Esophagus squamous epithelium (tissue), 4 donors: ENCODE results near the gene TDRD12.

Source experiments
- POLR2A ChIP-seq, 4 donors: fragments of 450-650 bp; IDR thresholded peaks; one replicate each; pipeline ENCODE4 v1.6.1; 2017; ENCODE audit warnings: antibody characterized with exemption in 4 of 4, mild to moderate bottlenecking in 4 of 4, moderate library complexity in 3 of 4
- TF ChIP-seq, protein P1 (sequence below), 6 experiments: fragments of 450-650 bp in 4 of 6; fragments of 200-600 bp in 2 of 6; sonication (generic) in 2 of 6; IDR thresholded peaks; one replicate each; pipeline ENCODE4 v1.5.1; 2016 to 2019; ENCODE audit warnings: antibody characterized with exemption in 6 of 6, mild to moderate bottlenecking in 4 of 6, moderate library complexity in 4 of 6

DNA sequence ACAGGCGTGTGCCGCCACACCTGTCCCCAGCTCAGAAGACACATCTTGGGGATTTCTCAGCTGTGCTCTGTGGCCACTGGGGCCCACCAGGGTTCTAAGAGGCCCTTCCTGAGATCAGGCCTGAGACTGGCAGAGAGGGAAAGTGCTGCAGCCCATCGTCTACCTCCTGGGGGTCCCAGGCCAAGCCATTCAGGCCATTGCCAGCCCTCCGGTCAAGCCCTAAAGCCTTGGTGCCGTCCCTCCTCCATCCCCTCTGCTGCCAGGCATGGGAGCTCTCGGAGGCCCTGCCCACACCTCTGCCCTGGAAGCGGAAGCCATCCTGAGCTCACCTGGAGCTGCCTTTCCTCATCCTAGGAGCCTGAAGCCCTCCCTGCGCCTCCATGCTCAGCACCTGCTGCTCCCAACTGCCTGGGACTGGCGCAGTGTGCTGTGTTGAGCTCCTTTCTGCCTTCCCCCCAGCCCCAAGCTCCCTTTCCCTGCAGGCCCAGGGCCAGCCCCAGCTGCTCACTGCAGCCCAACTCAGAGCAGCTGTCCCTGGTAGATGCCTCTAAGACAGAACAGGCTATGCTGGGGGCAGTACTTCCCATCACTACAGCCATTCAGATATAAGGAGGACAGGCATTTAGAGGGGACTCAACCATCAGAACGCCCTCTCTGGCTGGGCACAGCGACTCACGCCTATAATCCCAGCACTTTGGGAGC, 147.1 kb downstream of the TDRD12 start:
- TF ChIP-seq, protein P1, sequence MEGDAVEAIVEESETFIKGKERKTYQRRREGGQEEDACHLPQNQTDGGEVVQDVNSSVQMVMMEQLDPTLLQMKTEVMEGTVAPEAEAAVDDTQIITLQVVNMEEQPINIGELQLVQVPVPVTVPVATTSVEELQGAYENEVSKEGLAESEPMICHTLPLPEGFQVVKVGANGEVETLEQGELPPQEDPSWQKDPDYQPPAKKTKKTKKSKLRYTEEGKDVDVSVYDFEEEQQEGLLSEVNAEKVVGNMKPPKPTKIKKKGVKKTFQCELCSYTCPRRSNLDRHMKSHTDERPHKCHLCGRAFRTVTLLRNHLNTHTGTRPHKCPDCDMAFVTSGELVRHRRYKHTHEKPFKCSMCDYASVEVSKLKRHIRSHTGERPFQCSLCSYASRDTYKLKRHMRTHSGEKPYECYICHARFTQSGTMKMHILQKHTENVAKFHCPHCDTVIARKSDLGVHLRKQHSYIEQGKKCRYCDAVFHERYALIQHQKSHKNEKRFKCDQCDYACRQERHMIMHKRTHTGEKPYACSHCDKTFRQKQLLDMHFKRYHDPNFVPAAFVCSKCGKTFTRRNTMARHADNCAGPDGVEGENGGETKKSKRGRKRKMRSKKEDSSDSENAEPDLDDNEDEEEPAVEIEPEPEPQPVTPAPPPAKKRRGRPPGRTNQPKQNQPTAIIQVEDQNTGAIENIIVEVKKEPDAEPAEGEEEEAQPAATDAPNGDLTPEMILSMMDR (IDR thresholded peaks at IDR 0.05): no peak
- no peak for TF ChIP-seq POLR2A (IDR thresholded peaks at IDR 0.05)
